ENCODE measurements around the gene PCSK2.

PCSK2 gene

GRCh38 chr20:17399303-17399985 is 172.6 kb downstream of the PCSK2 start:
- no peak for DNase-seq (ENCODE audit: low read depth in 2 of 2)

- no peak for DNase-seq (ENCODE audit: low read depth in 2 of 2)
Observed at GRCh38 chr20:17403461-17403860, 176.6 kb downstream of the PCSK2 start.

GRCh38 chr20:17406051-17406590 is 179.3 kb downstream of the PCSK2 start:
- no peak for DNase-seq (ENCODE audit: low read depth in 2 of 2)

- no peak for DNase-seq (ENCODE audit: low read depth in 2 of 2)
Observed at GRCh38 chr20:17407550-17407949, 180.7 kb downstream of the PCSK2 start.

GRCh38 chr20:17417225-17417624 is 190.4 kb downstream of the PCSK2 start:
- DNase-seq (ENCODE audit: low read depth in 2 of 2): no peak

GRCh38 chr20:17418737-17419136 is 191.9 kb downstream of the PCSK2 start:
- DNase-seq (ENCODE audit: low read depth in 2 of 2): no peak

GRCh38 chr20:17419479-17420041 is 192.7 kb downstream of the PCSK2 start:
- no peak for DNase-seq (ENCODE audit: low read depth in 2 of 2)

- DNase-seq (ENCODE audit: low read depth in 2 of 2): no peak
Observed at GRCh38 chr20:17421493-17421892, 194.7 kb downstream of the PCSK2 start.

GRCh38 chr20:17423782-17424181 is 196.9 kb downstream of the PCSK2 start:
- no peak for DNase-seq (ENCODE audit: low read depth in 2 of 2)

GRCh38 chr20:17427638-17428037 is 200.8 kb downstream of the PCSK2 start:
- DNase-seq (ENCODE audit: low read depth in 2 of 2): no peak

- no peak for DNase-seq (ENCODE audit: low read depth in 2 of 2)
Observed at GRCh38 chr20:17430125-17430950, 203.5 kb downstream of the PCSK2 start.

- DNase-seq (ENCODE audit: low read depth in 2 of 2): peak; percentile 12 to 23
Observed at GRCh38 chr20:17431621-17432364, 205.0 kb downstream of the PCSK2 start.

GRCh38 chr20:17436664-17437063 is 209.8 kb downstream of the PCSK2 start:
- DNase-seq (ENCODE audit: low read depth in 2 of 2): no peak

- DNase-seq (ENCODE audit: low read depth in 2 of 2): no peak
Observed at GRCh38 chr20:17437251-17437650, 210.4 kb downstream of the PCSK2 start.

GRCh38 chr20:17438436-17439039 is 211.7 kb downstream of the PCSK2 start:
- no peak for DNase-seq (ENCODE audit: low read depth in 2 of 2)

- no peak for DNase-seq (ENCODE audit: low read depth in 2 of 2)
Observed at GRCh38 chr20:17439616-17440296, 212.9 kb downstream of the PCSK2 start.

GRCh38 chr20:17441745-17442144 is 214.9 kb downstream of the PCSK2 start:
- no peak for DNase-seq (ENCODE audit: low read depth in 2 of 2)

GRCh38 chr20:17442588-17442987 is 215.7 kb downstream of the PCSK2 start:
- DNase-seq (ENCODE audit: low read depth in 2 of 2): no peak

GRCh38 chr20:17443131-17443858 is 216.5 kb downstream of the PCSK2 start:
- no peak for DNase-seq (ENCODE audit: low read depth in 2 of 2)

GRCh38 chr20:17444091-17444490 is 217.3 kb downstream of the PCSK2 start:
- DNase-seq (ENCODE audit: low read depth in 2 of 2): no peak
